ENCODE measurements around the gene POLR2M.
A peak's percentile ranks its signal among the peaks of the same experiment; 100 is the strongest.

Gene POLR2M

GRCh38 chr15:57732526-57733331 is 26.2 kb downstream of the POLR2M start:
- no peak overlapping the region for H3K27ac ChIP-seq (ENCODE audit: extremely low read depth, low read depth, low read length)
- no peak for TF ChIP-seq ZNF184 (tag by site-specific recombination; IDR thresholded peaks at IDR 0.05)
- TF ChIP-seq ZNF223 (tag by site-specific recombination; IDR thresholded peaks at IDR 0.05): no peak
- TF ChIP-seq ZNF623 (tag by site-specific recombination; IDR thresholded peaks at IDR 0.05): no peak
- TF ChIP-seq ZNF785 (tag by site-specific recombination; IDR thresholded peaks at IDR 0.05): no peak
- TF ChIP-seq ZNF621 (tag by site-specific recombination; IDR thresholded peaks at IDR 0.05): no peak
- TF ChIP-seq ZNF2 (tag by site-specific recombination; IDR thresholded peaks at IDR 0.05): 0 out of 2 replicates have a peak, but pooled peaks have one; percentile 43
- peak; percentile 31 for TF ChIP-seq ZNF654 (tag by site-specific recombination; IDR thresholded peaks at IDR 0.05; ENCODE audit: low read depth)
- TF ChIP-seq ZNF585B (tag by site-specific recombination; IDR thresholded peaks at IDR 0.05): no peak
- no peak for TF ChIP-seq ZNF221 (tag by site-specific recombination; IDR thresholded peaks at IDR 0.05; ENCODE audit: borderline replicate concordance)
- TF ChIP-seq PATZ1 (tag by site-specific recombination; IDR thresholded peaks at IDR 0.05): no peak
- no peak for TF ChIP-seq ZNF140 (tag by site-specific recombination; IDR thresholded peaks at IDR 0.05)
- TF ChIP-seq REPIN1 (tag by site-specific recombination; IDR thresholded peaks at IDR 0.05; ENCODE audit: low read depth): no peak
- TF ChIP-seq ZNF830 (tag by site-specific recombination; IDR thresholded peaks at IDR 0.05; ENCODE audit: low read depth): no peak
- no peak for TF ChIP-seq ZNF558 (tag by site-specific recombination; IDR thresholded peaks at IDR 0.05)
- peak; percentile 19; the same call in 1 of the 2 replicates for TF ChIP-seq CTCF (tag by site-specific recombination; IDR thresholded peaks at IDR 0.05)
- no peaks in the 10 kb centered on the region for H3K36me3 ChIP-seq (ENCODE audit: control insufficient read depth in 2 of 2, insufficient read depth in 1 of 2, low read length in 2 of 2)
- no peak overlapping the region for H3K4me3 ChIP-seq (ENCODE audit: low read depth, low read length)
- H3K4me1 ChIP-seq (ENCODE audit: control insufficient read depth, insufficient read depth, low read length): no peaks in the 10 kb centered on the region
- ChIA-PET POLR2A (no interaction called here), CTCF (interaction anchor here (0.6 to 3.8 kb wide), 25 partner anchors 8 to 510 kb away, joined by 3 to 22 read pairs (median 4); no protein-coding TSS in a partner anchor)
- H3K9me3 ChIP-seq (ENCODE audit: control insufficient read depth, insufficient read depth, low read depth, low read length): no peaks in the 10 kb centered on the region

GRCh38 chr15:57734860-57735259 is 28.3 kb downstream of the POLR2M start:
- ChIA-PET POLR2A (no interaction called here), CTCF (interaction anchor here (1.3 to 3.8 kb wide), 2 partner anchors 132 to 336 kb away, joined by 3 to 22 read pairs; no protein-coding TSS in a partner anchor)
- no peak overlapping the region for H3K27ac ChIP-seq (ENCODE audit: extremely low read depth, low read depth, low read length)
- TF ChIP-seq WT1 (tag by site-specific recombination; IDR thresholded peaks at IDR 0.05) (no peak), ZSCAN30 (tag by site-specific recombination; IDR thresholded peaks at IDR 0.05) (no peak), KLF8 (tag by site-specific recombination; IDR thresholded peaks at IDR 0.05) (no peak), ZNF274 (IDR thresholded peaks at IDR 0.05; ENCODE audit: low read length) (no peak), ZNF274 (tag by site-specific recombination; IDR thresholded peaks at IDR 0.05; ENCODE audit: borderline replicate concordance) (no peak), ZNF785 (tag by site-specific recombination; IDR thresholded peaks at IDR 0.05) (no peak), ZNF521 (tag by site-specific recombination; IDR thresholded peaks at IDR 0.05) (no peak), ZNF791 (tag by site-specific recombination; IDR thresholded peaks at IDR 0.05) (no peak), MZF1 (tag by site-specific recombination; IDR thresholded peaks at IDR 0.05; ENCODE audit: borderline replicate concordance) (no peak), REST (tag by site-specific recombination; IDR thresholded peaks at IDR 0.05) (no peak), GLI2 (tag by site-specific recombination; IDR thresholded peaks at IDR 0.05; ENCODE audit: borderline replicate concordance, low read depth) (no peak), ZBTB26 (tag by site-specific recombination; optimal IDR thresholded peaks at IDR 0.05) (no peak)

More at GRCh38 chr15:57734860-57735259, 28.3 kb downstream of the POLR2M start:
- Histone ChIP-seq H3K4me3 (ENCODE audit: low read depth, low read length) (no peak overlapping the region), H3K36me3 (ENCODE audit: control insufficient read depth in 2 of 2, insufficient read depth in 1 of 2, low read length in 2 of 2) (no peaks in the 10 kb centered on the region), H3K9me3 (ENCODE audit: control insufficient read depth, insufficient read depth, low read depth, low read length) (no peaks in the 10 kb centered on the region), H3K4me1 (ENCODE audit: control insufficient read depth, insufficient read depth, low read length) (no peaks in the 10 kb centered on the region)

All from HEK293 (cell line).